ENCODE results near the gene ALS2CL. TPM values are rescaled to one million over a fixed set of nuclear protein-coding genes. Genes with fewer than 3 reads are reported as not detected.

Gene ALS2CL
- total RNA-seq, 4 donors from 2014 or later: 42.4 to 121 (median 114) TPM

GRCh38 chr3:46646700-46647099, 46.8 kb downstream of the ALS2CL start:
- intact Hi-C loops (cut with DNase I): no loop called here
- WGBS, 2 donors: 49 to 60% methylated on average over 6 of the region's 6 CpGs
- H3K4me1 ChIP-seq: no peaks in the 10 kb centered on the region
- H3K4me3 ChIP-seq: no peak overlapping the region
- H3K27ac ChIP-seq: no peak overlapping the region
- H3K9me3 ChIP-seq: peaks cover 0 to under 1% (median under 1%) of the 10 kb centered on the region in 3 donors
- TF ChIP-seq CTCF (IDR thresholded peaks at IDR 0.05): no peak
- no peak for TF ChIP-seq POLR2A (IDR thresholded peaks at IDR 0.05)
- no peaks in the 10 kb centered on the region for H3K36me3 ChIP-seq
- DNase-seq: no peak
- H3K27me3 ChIP-seq: no peaks in the 10 kb centered on the region

- WGBS, 2 donors: 40 to 56% methylated on average over 1 of the region's 1 CpG
- no peak for TF ChIP-seq CTCF (IDR thresholded peaks at IDR 0.05)
- no peak for TF ChIP-seq POLR2A (IDR thresholded peaks at IDR 0.05)
- H3K27ac ChIP-seq: no peak overlapping the region
These were observed 49.8 kb downstream of the ALS2CL start for GRCh38 chr3:46643701-46644100.

GRCh38 chr3:46642971-46643370, 50.5 kb downstream of the ALS2CL start:
- TF ChIP-seq CTCF (IDR thresholded peaks at IDR 0.05) (no peak), POLR2A (IDR thresholded peaks at IDR 0.05) (no peak)
- no peaks in the 10 kb centered on the region for H3K36me3 ChIP-seq
- H3K4me3 ChIP-seq: no peak overlapping the region
- peaks cover 0 to 6% (median 0%) of the 10 kb centered on the region in 4 donors for H3K27me3 ChIP-seq
- intact Hi-C loops (cut with DNase I): no loop called here
- H3K9me3 ChIP-seq: peaks cover 0 to 3% (median 0%) of the 10 kb centered on the region in 3 donors
- no peaks in the 10 kb centered on the region for H3K4me1 ChIP-seq
- DNase-seq: no peak
- WGBS, 2 donors: 76 to 79% methylated on average over 6 of the region's 6 CpGs
- no peak overlapping the region for H3K27ac ChIP-seq

More at GRCh38 chr3:46643701-46644100, 49.8 kb downstream of the ALS2CL start:
- intact Hi-C loops (cut with DNase I): no loop called here
- Histone ChIP-seq H3K36me3 (no peaks in the 10 kb centered on the region), H3K4me1 (no peaks in the 10 kb centered on the region), H3K9me3 (peaks cover 0 to 3% (median 0%) of the 10 kb centered on the region in 3 donors), H3K27me3 (peaks cover 0 to 6% (median 0%) of the 10 kb centered on the region in 4 donors), H3K4me3 (no peak overlapping the region)
- no peak for DNase-seq

GRCh38 chr3:46640927-46641326, 52.6 kb downstream of the ALS2CL start:
- intact Hi-C loops (cut with DNase I): no loop called here
- Histone ChIP-seq H3K4me1 (no peaks in the 10 kb centered on the region), H3K36me3 (no peaks in the 10 kb centered on the region), H3K27me3 (peaks cover 0 to 6% (median 0%) of the 10 kb centered on the region in 4 donors), H3K9me3 (peaks cover 0 to 3% (median 0%) of the 10 kb centered on the region in 3 donors), H3K27ac (no peak overlapping the region), H3K4me3 (no peak overlapping the region)
- DNase-seq: no peak
- 40 to 63% methylated on average over 1 to 3 of the region's 3 CpGs for WGBS, 2 donors
- no peak for TF ChIP-seq POLR2A (IDR thresholded peaks at IDR 0.05)
- TF ChIP-seq CTCF (IDR thresholded peaks at IDR 0.05): no peak

GRCh38 chr3:46639221-46639620, 54.3 kb downstream of the ALS2CL start:
- no peaks in the 10 kb centered on the region for H3K4me1 ChIP-seq
- peaks cover 0 to 3% (median 0%) of the 10 kb centered on the region in 3 donors for H3K9me3 ChIP-seq
- no peaks in the 10 kb centered on the region for H3K36me3 ChIP-seq
- H3K4me3 ChIP-seq: no peak overlapping the region
- H3K27me3 ChIP-seq: peaks cover 0 to 6% (median 0%) of the 10 kb centered on the region in 4 donors
- no peak overlapping the region for H3K27ac ChIP-seq
- no peak for DNase-seq
- intact Hi-C loops (cut with DNase I): no loop called here
- TF ChIP-seq CTCF (IDR thresholded peaks at IDR 0.05): no peak

Data from esophagus squamous epithelium (tissue), 5 donors.